Colonic mucosa (tissue), 4 donors: ENCODE results near the gene ARID1B. TPM values are rescaled to one million over a fixed set of nuclear protein-coding genes. Genes with fewer than 3 reads are reported as not detected.

ENCODE experiments used
- DNase-seq: peaks from one replicate; pipeline ENCODE4 v3.0.0-alpha.2; 2020
- H3K27ac ChIP-seq: fragments of 200-600 bp; one replicate; pipeline ENCODE4 v1.8.0; 2021
- H3K27me3 ChIP-seq: fragments of 200-600 bp; one replicate; pipeline ENCODE4 v1.8.0; 2021
- H3K36me3 ChIP-seq: fragments of 200-600 bp; one replicate; pipeline ENCODE4 v1.8.0; 2021
- H3K4me1 ChIP-seq: fragments of 200-600 bp; one replicate; pipeline ENCODE4 v1.8.0; 2021; ENCODE audit warnings: mild to moderate bottlenecking
- H3K4me3 ChIP-seq: fragments of 200-600 bp; one replicate; pipeline ENCODE4 v1.8.0; 2021
- H3K9ac ChIP-seq, 2 donors: one replicate each; pipeline ENCODE4 v1.7.0; 2013; ENCODE audit warnings: control low read depth in 2 of 2, low read depth in 2 of 2, low read length in 2 of 2
- H3K9me3 ChIP-seq: fragments of 200-600 bp; one replicate; pipeline ENCODE4 v1.8.0; 2021
- CTCF ChIP-seq: fragments of 200-600 bp; IDR thresholded peaks from one replicate; pipeline ENCODE4 v1.8.0; 2022; ENCODE audit warnings: antibody characterized with exemption, mild to moderate bottlenecking
- intact Hi-C: fragments of 100-400 bp; cut with DNase I; formaldehyde crosslinking; loops from one replicate; pipeline ENCODE4 v1.14.1; 2022
- total RNA-seq, 2 donors: library from RNA; stranded (reverse); fragmentation: NEBNext Ultra II Directional in 1 of 2; extraction: Animal tissue kit (Norgen Biotek cat#: 25700) in 1 of 2; gene quantifications; one replicate each; pipeline ENCODE4 v1.2.1, GENCODE V29; 2021
- donor health status: healthy.
- donor health status: DM: no; HTN: no; CAD: no.
- donor health status: DM: no; HTN: no; CAD: no.

ARID1B gene
- total RNA-seq, 2 donors from 2014 or later: 61.3 to 71.5 TPM

GRCh38 chr6:156804402-156804801 is 27.2 kb downstream of the ARID1B start:
- no peak overlapping the region for H3K4me3 ChIP-seq
- no peak for DNase-seq
- H3K9ac ChIP-seq: no peak overlapping the region
- no peak for TF ChIP-seq CTCF
- H3K27ac ChIP-seq: no peak overlapping the region
- no peaks in the 10 kb centered on the region for H3K4me1 ChIP-seq
- intact Hi-C loops: no loop called here
- no peaks in the 10 kb centered on the region for H3K27me3 ChIP-seq
- no peaks in the 10 kb centered on the region for H3K36me3 ChIP-seq
- H3K9me3 ChIP-seq: no peaks in the 10 kb centered on the region

GRCh38 chr6:156806155-156806554 is 29.0 kb downstream of the ARID1B start:
- no peaks in the 10 kb centered on the region for H3K36me3 ChIP-seq
- intact Hi-C loops: no loop called here

DNA sequence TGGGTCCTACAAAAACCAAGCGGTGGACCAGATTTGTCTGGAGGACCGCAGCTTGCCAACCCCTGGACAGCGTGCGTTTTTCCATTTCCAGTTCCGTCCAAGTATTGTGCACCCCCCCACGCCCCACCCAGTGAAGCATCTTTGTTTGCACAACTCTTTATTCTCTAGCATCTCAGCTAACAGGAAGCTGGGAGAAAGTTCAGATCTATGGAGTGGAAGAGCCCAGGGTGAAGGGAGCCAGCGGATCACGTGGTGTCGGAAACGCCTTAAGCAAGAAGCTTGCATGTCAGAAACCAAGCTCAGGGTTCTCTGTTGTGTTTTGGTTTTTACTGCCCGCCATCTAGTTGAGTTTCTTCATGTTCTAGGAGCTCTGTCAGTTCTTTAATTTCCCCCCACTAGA is 29.9 kb downstream of the ARID1B start:
- TF ChIP-seq CTCF: no peak
- Histone ChIP-seq H3K4me1 (no peaks in the 10 kb centered on the region), H3K9me3 (no peaks in the 10 kb centered on the region), H3K36me3 (no peaks in the 10 kb centered on the region), H3K9ac (no peak overlapping the region), H3K4me3 (no peak overlapping the region), H3K27me3 (no peaks in the 10 kb centered on the region), H3K27ac (no peak overlapping the region)
- intact Hi-C loops: no loop called here
- DNase-seq: no peak

More at GRCh38 chr6:156806155-156806554, 29.0 kb downstream of the ARID1B start:
- TF ChIP-seq CTCF: no peak
- Histone ChIP-seq H3K27ac (no peak overlapping the region), H3K4me1 (no peaks in the 10 kb centered on the region), H3K4me3 (no peak overlapping the region), H3K9ac (no peak overlapping the region), H3K27me3 (no peaks in the 10 kb centered on the region), H3K9me3 (no peaks in the 10 kb centered on the region)
- no peak for DNase-seq

- intact Hi-C loops: no loop called here
- H3K27ac ChIP-seq: no peak overlapping the region
- no peaks in the 10 kb centered on the region for H3K4me1 ChIP-seq
- H3K9ac ChIP-seq: no peak overlapping the region
- no peaks in the 10 kb centered on the region for H3K27me3 ChIP-seq
- no peaks in the 10 kb centered on the region for H3K9me3 ChIP-seq
- H3K4me3 ChIP-seq: no peak overlapping the region
- no peaks in the 10 kb centered on the region for H3K36me3 ChIP-seq
- no peak for DNase-seq
- TF ChIP-seq CTCF: no peak
Measured at GRCh38 chr6:156807795-156808194, 30.6 kb downstream of the ARID1B start.

DNA sequence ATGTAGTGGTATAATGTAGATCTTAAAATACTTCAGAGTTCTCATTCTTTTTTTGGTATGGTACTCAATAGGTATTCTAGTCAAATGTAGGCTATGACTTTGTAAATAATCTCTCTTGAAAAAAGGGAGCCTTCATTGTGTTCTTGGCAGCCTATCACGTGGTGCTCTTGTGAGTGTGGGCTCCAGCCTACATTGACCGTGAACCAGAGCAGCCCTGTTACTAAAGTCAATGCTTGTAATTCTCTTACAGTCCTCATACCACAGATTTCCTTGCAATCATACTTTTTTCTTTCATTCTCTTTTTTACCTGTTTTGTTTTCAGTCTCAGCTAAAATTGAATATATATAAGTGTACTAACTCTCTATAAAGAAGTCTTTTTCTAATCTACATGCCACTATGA is 31.1 kb downstream of the ARID1B start:
- H3K9me3 ChIP-seq: no peaks in the 10 kb centered on the region
- no peak overlapping the region for H3K4me3 ChIP-seq
- H3K27me3 ChIP-seq: no peaks in the 10 kb centered on the region
- no peak overlapping the region for H3K9ac ChIP-seq
- no peak overlapping the region for H3K27ac ChIP-seq
- DNase-seq: no peak
- no peaks in the 10 kb centered on the region for H3K36me3 ChIP-seq
- intact Hi-C loops: no loop called here
- no peaks in the 10 kb centered on the region for H3K4me1 ChIP-seq
- TF ChIP-seq CTCF: no peak

- no peak for TF ChIP-seq CTCF
- Histone ChIP-seq H3K9me3 (no peaks in the 10 kb centered on the region), H3K36me3 (no peaks in the 10 kb centered on the region), H3K4me1 (no peaks in the 10 kb centered on the region), H3K27ac (no peak overlapping the region), H3K4me3 (no peak overlapping the region), H3K9ac (no peak overlapping the region), H3K27me3 (no peaks in the 10 kb centered on the region)
- no peak for DNase-seq
- intact Hi-C loops: no loop called here
Measured at GRCh38 chr6:156809034-156809433, 31.9 kb downstream of the ARID1B start.
